Body of pancreas (tissue), 4 donors: ENCODE results near the gene ESRRB.

Source experiments
- CTCF ChIP-seq, 7 experiments: fragments of 450-650 bp in 4 of 7; fragments of 200-600 bp in 3 of 7; sonication (generic) in 3 of 7; IDR thresholded peaks; one replicate each; pipeline ENCODE4 v1.5.1; 2016 to 2019; ENCODE audit warnings: antibody characterized with exemption in 7 of 7
- POLR2A ChIP-seq, 3 donors: fragments of 450-650 bp; IDR thresholded peaks; one replicate each; pipeline ENCODE4 v1.6.1; 2016; ENCODE audit warnings: antibody characterized with exemption in 3 of 3, mild to moderate bottlenecking in 2 of 3

DNA sequence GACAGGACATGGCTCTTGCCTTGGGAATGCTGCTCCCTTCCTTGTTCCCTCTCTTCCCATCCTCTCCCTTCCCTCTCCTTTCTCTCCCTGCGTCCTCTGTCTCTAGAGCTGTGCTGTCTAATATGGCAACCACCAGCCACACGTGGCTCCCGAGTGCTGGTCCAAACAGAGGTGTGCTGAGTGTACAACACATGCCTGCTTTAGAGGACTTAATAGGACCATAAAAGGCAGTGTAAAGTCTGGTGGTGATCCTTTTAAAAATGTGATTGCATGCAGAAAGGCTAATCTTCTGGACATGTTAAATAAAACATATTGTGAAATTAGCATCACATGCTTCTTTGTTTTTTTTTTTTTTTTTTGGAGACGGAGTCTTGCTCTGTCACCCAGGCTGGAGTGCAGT lies 87.2 kb downstream of the ESRRB start:
- TF ChIP-seq CTCF (IDR thresholded peaks at IDR 0.05) (no peak), POLR2A (IDR thresholded peaks at IDR 0.05) (no peak)
